Caco-2 (cell line): ENCODE data around the gene ADGRD1. TPM values are rescaled to one million over a fixed set of nuclear protein-coding genes. Genes with fewer than 3 reads are reported as not detected.

Experiments used
- BruUV-seq: library from RNA; stranded (reverse); fragments of 400-500 nt; replicated peaks from 2 replicates; lab custom pipeline; 2021; lab: Mats Ljungman, UMichigan
- CTCF ChIA-PET: fragments of 300-600 bp; sonication (Branson Sonifier 250); formaldehyde crosslinking; loops from one replicate; lab custom pipeline; 2022; ENCODE audit warnings: antibody characterized with exemption; lab: Charles Lee
- POLR2A ChIA-PET: fragments of 300-600 bp; sonication (Branson Sonifier 250); formaldehyde crosslinking; loops from one replicate; lab custom pipeline; 2022; ENCODE audit warnings: antibody characterized with exemption; lab: Charles Lee
- DNase-seq, 2 experiments: peaks; one replicate each; pipeline versions ENCODE4 v3.0.0 to v3.0.0-alpha.2; 2020 to 2022
- H3K27me3 ChIP-seq: replicated peaks from 2 replicates; pipeline ENCODE4 v1.6.0; 2011; ENCODE audit warnings: low read length; ENCODE audit not compliant: control insufficient read depth, insufficient read depth
- H3K36me3 ChIP-seq: 2 replicates; pipeline ENCODE4 v1.5.1; 2011; ENCODE audit warnings: low read length; ENCODE audit not compliant: control insufficient read depth, insufficient read depth
- H3K4me1 ChIP-seq: fragments of 250-450 bp; sonication (Bioruptor Pico); 2 replicates; pipeline ENCODE4 v1.5.1; 2020; ENCODE audit warnings: mild to moderate bottlenecking
- H3K4me3 ChIP-seq: 2 replicates; pipeline ENCODE4 v1.5.1; 2011; ENCODE audit warnings: low read depth, mild to moderate bottlenecking, control low read depth, low read length
- H3K9me3 ChIP-seq: fragments of 250-450 bp; sonication (Bioruptor Pico); 2 replicates; pipeline ENCODE4 v1.5.1; 2020; ENCODE audit warnings: mild to moderate bottlenecking, moderate library complexity
- H3K27ac Mint-ChIP-seq: one replicate; pipeline ENCODE4 v1.8.0; 2022; ENCODE audit warnings: mixed read lengths; ENCODE audit not compliant: unreplicated experiment
- H3K27me3 Mint-ChIP-seq: one replicate; pipeline ENCODE4 v1.8.0; 2022; ENCODE audit warnings: mixed read lengths; ENCODE audit not compliant: insufficient read depth, unreplicated experiment
- H3K36me3 Mint-ChIP-seq: one replicate; pipeline ENCODE4 v1.8.0; 2022; ENCODE audit warnings: mild to moderate bottlenecking, mixed read lengths; ENCODE audit not compliant: insufficient read depth, unreplicated experiment
- H3K4me1 Mint-ChIP-seq: one replicate; pipeline ENCODE4 v1.8.0; 2022; ENCODE audit warnings: low read depth, mixed read lengths; ENCODE audit not compliant: unreplicated experiment
- H3K4me3 Mint-ChIP-seq: one replicate; pipeline ENCODE4 v1.8.0; 2022; ENCODE audit warnings: mild to moderate bottlenecking, moderate library complexity, mixed read lengths; ENCODE audit not compliant: unreplicated experiment
- H3K9me3 Mint-ChIP-seq: one replicate; pipeline ENCODE4 v1.8.0; 2022; ENCODE audit warnings: mixed read lengths; ENCODE audit not compliant: unreplicated experiment
- intact Hi-C: fragments of 100-400 bp; cut with micrococcal nuclease; formaldehyde crosslinking; loops from one replicate; pipeline ENCODE4 v1.10.0; 2022; ENCODE audit not compliant: unreplicated experiment
- total RNA-seq: library from RNA; stranded (reverse); gene quantifications from 2 replicates; pipeline ENCODE4 v1.2.3, GENCODE V29; 2022
- TF ChIP-seq, protein P1 (sequence below), 2 experiments: fragments of 200-600 bp in 1 of 2; IDR thresholded peaks; 1 replicate in 1 of 2; 2 replicates in 1 of 2; pipeline versions ENCODE4 v1.5.1 to v1.8.0; 2011 to 2022; ENCODE audit warnings: antibody characterized with exemption in 1 of 2, control low read depth in 1 of 2, inconsistent platforms in 1 of 2, low read depth in 1 of 2, low read length in 1 of 2, mild to moderate bottlenecking in 1 of 2, moderate library complexity in 1 of 2; ENCODE audit not compliant: insufficient read depth in 1 of 2, severe bottlenecking in 1 of 2, unreplicated experiment in 1 of 2

The ADGRD1 gene
- total RNA-seq, 1 experiment from 2014 or later: 3.6 TPM

DNA sequence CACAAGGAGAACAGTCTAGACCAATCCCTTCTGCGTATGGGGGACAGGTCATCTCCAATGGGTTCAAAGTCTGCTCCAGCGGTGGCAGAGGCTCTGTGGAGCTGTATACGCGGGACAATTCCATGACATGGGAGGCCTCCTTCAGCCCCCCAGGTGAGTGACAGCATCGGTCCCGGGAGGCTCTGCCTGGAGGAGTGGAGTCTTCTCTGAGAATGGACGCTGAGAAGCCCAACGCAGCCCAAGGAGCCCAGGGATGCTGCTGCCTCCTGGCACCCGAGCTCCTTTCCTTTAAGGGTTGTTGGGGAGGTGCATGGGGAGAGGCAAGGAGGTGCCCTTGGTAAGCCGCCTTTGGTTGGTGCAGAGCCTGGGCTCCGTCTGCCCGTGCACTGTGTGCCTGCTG lies 28.2 kb downstream of the ADGRD1 start:
- no peaks in the 10 kb centered on the region for H3K36me3 ChIP-seq
- no peaks in the 10 kb centered on the region for H3K9me3 ChIP-seq
- intact Hi-C loops: no loop called here
- Mint-ChIP-seq H3K27ac (no peak overlapping the region), H3K36me3 (no peaks in the 10 kb centered on the region), H3K4me3 (no peak overlapping the region), H3K9me3 (no peaks in the 10 kb centered on the region), H3K27me3 (peaks cover 3% of the 10 kb centered on the region), H3K4me1 (no peaks in the 10 kb centered on the region)
- CTCF ChIA-PET: no interaction called here
- no peak overlapping the region for H3K4me3 ChIP-seq
- no peaks in the 10 kb centered on the region for H3K27me3 ChIP-seq
- POLR2A ChIA-PET: no interaction called here
- DNase-seq: no peak
- BruUV-seq: no TSS peak
- TF ChIP-seq, protein P1, sequence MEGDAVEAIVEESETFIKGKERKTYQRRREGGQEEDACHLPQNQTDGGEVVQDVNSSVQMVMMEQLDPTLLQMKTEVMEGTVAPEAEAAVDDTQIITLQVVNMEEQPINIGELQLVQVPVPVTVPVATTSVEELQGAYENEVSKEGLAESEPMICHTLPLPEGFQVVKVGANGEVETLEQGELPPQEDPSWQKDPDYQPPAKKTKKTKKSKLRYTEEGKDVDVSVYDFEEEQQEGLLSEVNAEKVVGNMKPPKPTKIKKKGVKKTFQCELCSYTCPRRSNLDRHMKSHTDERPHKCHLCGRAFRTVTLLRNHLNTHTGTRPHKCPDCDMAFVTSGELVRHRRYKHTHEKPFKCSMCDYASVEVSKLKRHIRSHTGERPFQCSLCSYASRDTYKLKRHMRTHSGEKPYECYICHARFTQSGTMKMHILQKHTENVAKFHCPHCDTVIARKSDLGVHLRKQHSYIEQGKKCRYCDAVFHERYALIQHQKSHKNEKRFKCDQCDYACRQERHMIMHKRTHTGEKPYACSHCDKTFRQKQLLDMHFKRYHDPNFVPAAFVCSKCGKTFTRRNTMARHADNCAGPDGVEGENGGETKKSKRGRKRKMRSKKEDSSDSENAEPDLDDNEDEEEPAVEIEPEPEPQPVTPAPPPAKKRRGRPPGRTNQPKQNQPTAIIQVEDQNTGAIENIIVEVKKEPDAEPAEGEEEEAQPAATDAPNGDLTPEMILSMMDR (IDR thresholded peaks at IDR 0.05; ENCODE audit: insufficient read depth in 1 of 2, low read depth in 1 of 2, low read length in 1 of 2, severe bottlenecking in 1 of 2, unreplicated experiment in 1 of 2): no peak
- no peaks in the 10 kb centered on the region for H3K4me1 ChIP-seq

DNA sequence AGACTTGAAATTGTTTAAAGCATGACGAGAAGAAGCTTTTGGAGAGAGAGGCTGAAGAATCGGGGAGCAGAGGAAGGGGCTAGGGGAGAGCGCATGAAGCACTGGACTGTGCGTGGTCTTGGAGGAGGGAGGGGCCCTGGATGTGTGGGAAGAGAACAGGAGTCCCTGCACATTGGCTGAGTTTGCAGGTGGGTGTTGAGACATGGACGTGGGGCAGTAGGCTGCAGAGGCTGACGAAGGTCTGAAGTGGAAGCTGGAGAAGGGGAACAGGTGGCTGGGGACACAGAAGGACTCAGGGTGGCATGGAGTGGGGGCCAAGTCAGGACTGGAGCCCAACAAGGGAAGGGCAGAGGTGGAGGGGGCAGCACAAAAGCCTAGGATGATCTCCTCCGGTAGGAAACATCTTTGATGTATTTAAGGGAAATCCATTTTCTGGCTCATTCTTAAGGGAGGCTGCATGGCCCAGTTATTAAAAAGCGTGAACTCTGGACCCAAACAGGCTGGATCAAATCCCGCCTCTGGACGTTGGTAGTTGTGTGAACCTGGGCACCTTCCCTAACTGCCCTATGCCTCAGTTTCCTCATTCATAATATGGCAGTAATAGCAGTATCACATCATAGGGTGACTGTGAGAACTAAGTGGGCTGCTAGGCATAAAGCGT lies 29.0 kb downstream of the ADGRD1 start:
- H3K4me3 ChIP-seq: no peak overlapping the region
- BruUV-seq: no TSS peak

DNA sequence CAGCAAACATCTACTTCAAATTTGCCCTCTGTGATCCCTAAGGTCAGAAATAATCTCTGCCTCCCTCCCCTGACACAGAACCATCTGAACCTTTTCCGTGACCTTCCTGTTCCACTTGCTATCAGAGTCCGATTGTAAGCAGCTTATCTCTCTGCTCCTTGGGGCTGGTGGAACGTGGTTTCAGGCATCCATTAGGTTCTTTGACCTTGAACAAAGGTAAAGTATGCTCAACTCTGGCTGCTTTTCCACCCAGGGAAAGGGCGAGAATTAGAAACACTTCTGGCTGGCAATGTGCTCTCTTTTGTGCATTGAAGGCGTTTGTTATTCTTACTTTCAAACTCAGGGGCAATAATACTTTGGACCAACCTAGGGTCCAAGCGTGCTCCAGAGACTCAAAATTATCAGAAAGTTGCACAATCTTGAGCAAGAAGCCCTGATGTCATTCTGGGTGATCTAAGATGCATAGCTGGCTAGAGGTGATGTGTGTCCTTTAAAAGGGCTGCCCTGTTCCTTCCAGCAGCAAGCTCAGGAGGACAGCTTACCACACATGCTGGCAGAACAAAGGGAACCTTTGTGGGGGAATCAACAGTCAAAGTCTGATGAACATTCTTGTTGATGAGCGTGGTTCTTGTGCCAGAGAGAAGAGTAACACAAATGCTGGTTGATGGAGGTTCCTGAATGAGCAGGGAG lies 29.8 kb downstream of the ADGRD1 start:
- no peak for DNase-seq
- no TSS peak for BruUV-seq
- no peaks in the 10 kb centered on the region for H3K27me3 ChIP-seq
- H3K9me3 ChIP-seq: no peaks in the 10 kb centered on the region
- ChIA-PET POLR2A (no interaction called here), CTCF (no interaction called here)
- peaks cover 6% of the 10 kb centered on the region for H3K4me1 ChIP-seq
- intact Hi-C loops: no loop called here
- Mint-ChIP-seq H3K4me1 (peaks cover 7% of the 10 kb centered on the region), H3K36me3 (no peaks in the 10 kb centered on the region), H3K27ac (no peak overlapping the region), H3K4me3 (no peak overlapping the region), H3K27me3 (peaks cover 8% of the 10 kb centered on the region), H3K9me3 (no peaks in the 10 kb centered on the region)
- no peaks in the 10 kb centered on the region for H3K36me3 ChIP-seq
- TF ChIP-seq, protein P1 (IDR thresholded peaks at IDR 0.05; ENCODE audit: insufficient read depth in 1 of 2, low read depth in 1 of 2, low read length in 1 of 2, severe bottlenecking in 1 of 2, unreplicated experiment in 1 of 2): no peak
- H3K4me3 ChIP-seq: no peak overlapping the region

More for the DNA sequence above, 29.0 kb downstream of the ADGRD1 start:
- CTCF ChIA-PET: no interaction called here
- Mint-ChIP-seq H3K36me3 (no peaks in the 10 kb centered on the region), H3K27me3 (peaks cover 8% of the 10 kb centered on the region), H3K4me1 (peaks cover 7% of the 10 kb centered on the region), H3K27ac (no peak overlapping the region), H3K4me3 (no peak overlapping the region), H3K9me3 (no peaks in the 10 kb centered on the region)
- Histone ChIP-seq H3K9me3 (no peaks in the 10 kb centered on the region), H3K4me1 (peaks cover 6% of the 10 kb centered on the region), H3K27me3 (no peaks in the 10 kb centered on the region), H3K36me3 (no peaks in the 10 kb centered on the region)
- TF ChIP-seq, protein P1 (IDR thresholded peaks at IDR 0.05; ENCODE audit: insufficient read depth in 1 of 2, low read depth in 1 of 2, low read length in 1 of 2, severe bottlenecking in 1 of 2, unreplicated experiment in 1 of 2): no peak
- intact Hi-C loops: no loop called here
- POLR2A ChIA-PET: no interaction called here
- no peak for DNase-seq
